Loucy (cell line): Measurements from ENCODE around the gene ESRRA.

Experiments used
- H2AFZ ChIP-seq: fragments of 200-600 bp; sonication (generic); 2 replicates; pipeline ENCODE4 v1.6.0; 2016; ENCODE audit warnings: antibody characterized with exemption, mild to moderate bottlenecking, low read length, moderate library complexity
- H3F3A ChIP-seq: fragments of 200-600 bp; 2 replicates; pipeline ENCODE4 v1.6.0; 2016; ENCODE audit warnings: antibody characterized with exemption, low read depth, mild to moderate bottlenecking
- H3K27me3 ChIP-seq: fragments of 200-600 bp; sonication (generic); 2 replicates; pipeline ENCODE4 v1.6.1; 2014; ENCODE audit warnings: low read length, mild to moderate bottlenecking; ENCODE audit not compliant: insufficient read depth, poor library complexity, severe bottlenecking
- H3K36me3 ChIP-seq: fragments of 200-600 bp; sonication (generic); 2 replicates; pipeline ENCODE4 v1.6.1; 2016; ENCODE audit warnings: low read length; ENCODE audit not compliant: insufficient read depth
- H3K4me1 ChIP-seq: fragments of 200-600 bp; sonication (generic); 2 replicates; pipeline ENCODE4 v1.5.1; 2014; ENCODE audit warnings: low read length, mild to moderate bottlenecking; ENCODE audit not compliant: insufficient read depth, poor library complexity, severe bottlenecking
- H3K4me2 ChIP-seq: fragments of 200-600 bp; sonication (generic); 2 replicates; pipeline ENCODE4 v1.6.0; 2014; ENCODE audit warnings: antibody characterized with exemption, low read length, low read depth, mild to moderate bottlenecking; ENCODE audit not compliant: poor library complexity, severe bottlenecking
- H3K4me3 ChIP-seq: fragments of 200-600 bp; sonication (generic); 2 replicates; pipeline ENCODE4 v1.5.1; 2014; ENCODE audit warnings: low read length, mild to moderate bottlenecking, mixed read lengths; ENCODE audit not compliant: poor library complexity, severe bottlenecking
- H3K79me2 ChIP-seq: fragments of 200-600 bp; sonication (generic); 2 replicates; pipeline ENCODE4 v1.6.1; 2014; ENCODE audit warnings: low read length; ENCODE audit not compliant: insufficient read depth
- H3K9ac ChIP-seq: fragments of 200-600 bp; sonication (generic); 2 replicates; pipeline ENCODE4 v1.6.0; 2014; ENCODE audit warnings: mild to moderate bottlenecking, low read depth, low read length, moderate library complexity; ENCODE audit not compliant: poor library complexity, severe bottlenecking
- H3K9me2 ChIP-seq: fragments of 200-600 bp; sonication (generic); replicated peaks from 2 replicates; pipeline ENCODE4 v1.6.1; 2016; ENCODE audit warnings: low read depth, low read length, mixed read lengths
- H3K9me3 ChIP-seq: fragments of 200-600 bp; sonication (generic); 2 replicates; pipeline ENCODE4 v1.6.1; 2014; ENCODE audit warnings: mild to moderate bottlenecking, antibody characterized with exemption, low read length, low read depth; ENCODE audit not compliant: insufficient read depth
- H4K20me1 ChIP-seq: fragments of 200-600 bp; sonication (generic); 2 replicates; pipeline ENCODE4 v1.6.0; 2014; ENCODE audit warnings: antibody characterized with exemption, low read length, mild to moderate bottlenecking; ENCODE audit not compliant: insufficient read depth, poor library complexity, severe bottlenecking
- CTCF ChIP-seq: fragments of 200-600 bp; sonication (generic); conservative IDR thresholded peaks from 2 replicates; pipeline ENCODE4 v1.5.1; 2014; ENCODE audit warnings: mild to moderate bottlenecking, antibody characterized with exemption, low read length
- EZH2phosphoT487 ChIP-seq: fragments of 200-600 bp; IDR thresholded peaks from 2 replicates; pipeline ENCODE4 v1.6.1; 2018; ENCODE audit warnings: antibody characterized with exemption, mild to moderate bottlenecking, moderate library complexity, borderline replicate concordance

ESRRA gene

DNA sequence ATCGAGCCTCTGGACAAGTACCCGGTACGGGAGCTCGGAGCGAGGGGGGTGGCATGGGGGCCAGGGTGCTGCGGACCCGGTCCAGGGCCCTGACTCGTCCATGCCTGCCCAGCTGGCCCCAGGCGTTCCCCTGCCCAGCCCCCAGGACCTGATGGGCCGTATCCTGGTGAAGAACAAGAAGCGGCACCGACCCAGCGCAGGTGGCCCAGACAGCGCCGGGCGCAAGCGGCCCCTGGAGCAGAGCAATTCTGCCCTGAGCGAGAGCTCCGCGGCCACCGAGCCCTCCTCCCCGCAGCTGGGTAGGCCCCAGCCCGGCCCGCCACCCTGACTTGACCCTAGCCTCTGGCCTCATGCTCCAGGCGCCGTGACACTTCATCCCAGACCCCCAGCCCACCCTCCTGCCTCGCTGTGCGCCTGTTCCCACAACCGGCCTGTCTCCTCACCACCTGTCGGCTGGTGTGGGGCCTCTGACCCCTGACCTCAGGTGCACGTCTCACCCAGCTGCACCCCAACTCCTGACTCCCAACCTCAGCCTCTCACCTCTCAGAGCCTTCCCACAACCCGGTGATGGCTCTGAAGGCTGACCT is 46.3 kb upstream of the ESRRA start:
- Histone ChIP-seq H3K9ac (no peak overlapping the region), H3K9me3 (no peaks in the 10 kb centered on the region), H3K4me1 (no peaks in the 10 kb centered on the region), H3K79me2 (no peaks in the 10 kb centered on the region), H3K4me2 (no peak overlapping the region), H4K20me1 (no peaks in the 10 kb centered on the region), H3K4me3 (no peak overlapping the region), H3K9me2 (no peaks in the 10 kb centered on the region), H3K27me3 (no peaks in the 10 kb centered on the region), H2AFZ (no peak overlapping the region), H3F3A (no peaks in the 10 kb centered on the region), H3K36me3 (no peaks in the 10 kb centered on the region)
- TF ChIP-seq CTCF, result no peak
- TF ChIP-seq EZH2phosphoT487, result no peak

DNA sequence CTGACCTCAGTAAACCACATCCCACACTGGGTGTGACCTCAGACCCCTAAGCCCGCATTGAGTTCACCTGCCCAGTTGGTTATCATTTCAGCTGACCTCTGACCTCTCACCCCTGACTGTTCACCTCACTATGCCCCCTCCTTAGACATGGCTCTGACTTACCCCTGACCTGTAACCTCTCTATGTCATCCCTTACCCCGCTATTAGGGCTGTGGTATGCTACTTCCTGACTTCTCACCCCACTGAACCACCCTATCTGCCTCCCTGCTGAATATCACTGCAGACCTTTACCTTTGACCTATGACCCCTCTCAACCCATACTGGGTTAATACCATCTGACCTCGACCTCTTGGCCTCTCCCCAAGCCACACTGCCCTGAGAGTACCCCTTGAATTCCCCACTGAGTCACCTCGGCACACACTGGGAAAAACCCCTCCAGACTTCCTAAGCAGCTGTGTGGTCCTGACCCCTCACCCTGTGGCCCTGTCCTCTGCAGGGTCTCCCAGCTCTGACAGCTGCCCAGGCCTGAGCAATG is 45.7 kb upstream of the ESRRA start:
- Histone ChIP-seq H2AFZ (no peak overlapping the region), H3K9ac (no peak overlapping the region), H3K9me2 (no peaks in the 10 kb centered on the region), H3K9me3 (no peaks in the 10 kb centered on the region), H3K4me2 (no peak overlapping the region), H3K36me3 (no peaks in the 10 kb centered on the region), H3F3A (no peaks in the 10 kb centered on the region), H4K20me1 (no peaks in the 10 kb centered on the region), H3K27me3 (no peaks in the 10 kb centered on the region), H3K4me3 (no peak overlapping the region), H3K79me2 (no peaks in the 10 kb centered on the region), H3K4me1 (no peaks in the 10 kb centered on the region)
- TF ChIP-seq EZH2phosphoT487 (no peak), CTCF (no peak)

DNA sequence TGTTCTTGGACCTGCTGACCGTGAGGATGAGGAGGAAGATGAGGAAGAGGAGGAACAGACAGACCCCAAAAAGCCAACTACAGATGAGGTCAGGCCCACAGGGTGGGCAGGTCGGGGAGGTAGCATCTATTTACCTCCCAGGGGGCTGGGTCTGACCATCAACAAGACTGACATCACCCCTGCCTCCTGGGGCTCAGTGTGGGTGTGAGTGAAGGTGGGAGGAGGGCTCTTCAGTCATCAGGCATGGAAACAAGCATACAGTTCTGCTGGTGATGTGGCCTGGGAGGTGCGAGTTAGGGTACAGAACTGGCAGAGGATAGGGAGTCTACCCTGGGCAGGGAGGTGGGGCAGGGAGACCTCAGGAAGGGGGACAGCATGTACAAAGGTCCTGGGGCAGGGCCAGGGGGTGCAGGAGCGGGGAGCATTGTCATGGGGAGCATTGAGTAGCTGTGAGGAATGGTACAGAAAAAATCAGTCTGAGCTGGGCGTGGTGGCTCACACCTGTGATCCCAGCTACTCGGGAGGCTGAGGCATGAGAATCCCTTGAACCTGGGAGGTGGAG is 45.1 kb upstream of the ESRRA start:
- Histone ChIP-seq H3K9me3 (no peaks in the 10 kb centered on the region), H3K36me3 (no peaks in the 10 kb centered on the region), H4K20me1 (no peaks in the 10 kb centered on the region), H2AFZ (no peak overlapping the region), H3K27me3 (no peaks in the 10 kb centered on the region), H3K4me2 (no peak overlapping the region), H3F3A (no peaks in the 10 kb centered on the region), H3K9ac (no peak overlapping the region), H3K79me2 (no peaks in the 10 kb centered on the region), H3K4me1 (no peaks in the 10 kb centered on the region), H3K9me2 (no peaks in the 10 kb centered on the region), H3K4me3 (no peak overlapping the region)
- TF ChIP-seq CTCF (no peak), EZH2phosphoT487 (no peak)
